HG03280 (cell line): Measurements from ENCODE around the gene ZNF587B.
A peak's percentile ranks its signal among the peaks of the same experiment; 100 is the strongest.
"Not testable (repeated sequence)": the region's sequence is repeated elsewhere in the genome, so short reads cannot be mapped to it uniquely, and the experiment has no call there.

ENCODE experiments used
- ATAC-seq: cut with Tn5 transposase; IDR thresholded peaks from one replicate; pipeline ENCODE4 v1.9.1; 2021; ENCODE audit warnings: mild to moderate bottlenecking, moderate library complexity; ENCODE audit not compliant: unreplicated experiment

ZNF587B gene

DNA sequence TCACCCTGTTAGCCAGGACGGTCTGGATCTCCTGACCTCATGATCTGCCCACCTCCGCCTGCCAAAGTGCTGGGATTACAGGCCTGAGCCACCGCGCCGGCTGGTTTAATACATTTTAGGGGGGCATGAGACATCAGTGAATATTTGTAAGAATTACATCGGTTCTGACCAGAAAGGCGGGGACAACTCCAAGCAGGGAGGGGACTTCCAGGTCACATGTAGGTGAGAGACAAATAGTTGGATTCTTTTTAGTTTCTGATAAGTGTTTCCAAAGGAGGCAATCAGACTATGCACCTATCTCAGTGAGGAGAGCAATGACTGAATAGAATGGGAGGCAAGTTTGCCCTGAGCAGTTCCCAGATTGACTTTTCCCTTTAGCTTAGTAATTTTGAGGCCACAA is 11.7 kb upstream of the ZNF587B start:
- no peak for ATAC-seq

DNA sequence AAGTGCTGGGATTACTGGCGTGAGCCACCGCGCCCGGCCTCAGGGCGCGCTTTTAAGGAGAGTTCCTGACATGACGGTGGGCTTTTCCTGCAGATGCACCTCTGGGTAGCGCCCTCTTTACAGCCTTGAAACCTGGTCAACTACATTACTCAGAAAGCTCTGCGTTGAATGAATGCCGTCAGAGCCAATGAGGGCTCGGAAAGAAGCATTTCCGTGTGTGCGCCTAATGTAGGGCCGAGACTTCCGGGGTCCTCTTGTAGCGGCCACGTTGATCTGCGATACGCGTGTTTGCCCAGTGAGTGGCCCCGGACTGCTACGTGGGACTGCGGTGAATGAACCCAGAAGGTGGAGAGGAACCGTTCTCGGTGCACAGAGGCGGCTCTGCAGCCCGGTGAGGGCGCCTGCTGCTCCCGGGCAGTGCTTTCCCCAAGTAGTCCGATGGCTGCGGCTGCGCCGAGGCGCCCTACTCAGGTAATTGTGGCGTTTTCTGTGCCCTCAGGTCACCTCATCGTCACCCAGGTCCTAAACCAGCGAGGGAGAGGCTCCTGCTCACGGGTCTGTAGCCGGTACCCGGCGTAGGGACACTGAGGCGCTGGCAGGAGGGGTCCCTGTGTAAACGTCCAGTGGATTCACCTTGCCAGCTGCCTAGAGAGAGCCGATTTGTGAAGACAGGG is 10.5 kb upstream of the ZNF587B start:
- ATAC-seq: peak; percentile 85

DNA sequence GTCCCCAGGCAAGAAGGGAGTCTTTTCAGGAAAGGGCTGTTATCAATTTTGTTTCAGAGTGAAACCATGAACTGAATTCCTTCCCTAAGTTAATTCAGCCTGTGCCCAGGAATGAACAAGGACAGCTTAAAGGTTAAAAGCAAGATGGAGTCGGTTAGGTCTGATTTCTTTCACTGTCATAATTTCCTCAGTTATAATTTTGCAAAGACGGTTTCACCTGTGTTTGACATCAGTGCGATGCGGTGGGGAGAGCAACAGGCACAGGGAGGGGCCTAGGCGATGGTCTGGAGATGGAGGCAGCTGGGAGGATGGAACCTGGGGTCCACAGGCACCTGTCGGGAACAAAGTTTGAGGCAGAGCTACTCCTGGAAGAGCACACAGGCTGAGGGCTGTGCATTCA is 9.5 kb upstream of the ZNF587B start:
- ATAC-seq: no peak

DNA sequence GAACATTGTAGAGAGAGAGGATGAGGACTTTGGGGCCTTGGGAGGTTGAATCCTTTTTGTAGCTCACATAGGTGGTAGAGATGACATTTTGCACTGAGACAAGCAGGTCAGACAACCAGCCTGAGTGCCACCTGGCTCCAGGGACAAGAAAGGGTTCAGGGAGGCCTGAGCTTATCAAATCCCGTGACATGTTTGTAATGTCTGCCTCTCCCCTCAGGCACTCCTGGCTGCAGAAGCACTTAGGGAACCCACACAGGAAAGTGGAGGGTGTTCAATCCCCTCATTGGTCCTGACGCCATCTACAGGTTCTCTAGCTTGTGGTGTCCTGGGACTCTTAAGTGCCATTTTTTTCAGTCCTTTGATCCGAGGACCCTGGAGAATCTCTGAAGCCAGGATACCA is 9.0 kb upstream of the ZNF587B start:
- ATAC-seq: not testable (repeated sequence)

DNA sequence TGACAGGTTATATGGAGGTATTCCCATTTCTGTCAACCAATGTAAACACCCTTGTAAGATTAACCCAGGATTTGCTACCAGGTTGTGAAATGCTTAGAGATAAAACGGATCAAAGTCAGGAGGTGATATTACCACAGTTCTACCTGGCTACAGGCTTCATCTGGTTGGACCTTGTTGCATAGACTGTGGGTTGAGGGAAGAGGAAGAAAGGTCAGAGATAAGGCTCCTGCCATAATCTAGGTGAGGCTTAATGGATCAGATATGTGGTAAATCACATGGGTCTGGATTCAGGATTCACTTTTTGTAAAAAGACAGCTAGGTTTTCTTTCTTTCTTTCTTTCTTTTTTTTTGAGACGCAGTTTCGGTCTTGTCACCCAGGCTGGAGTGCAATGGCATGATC is 8.6 kb upstream of the ZNF587B start:
- not testable (repeated sequence) for ATAC-seq

DNA sequence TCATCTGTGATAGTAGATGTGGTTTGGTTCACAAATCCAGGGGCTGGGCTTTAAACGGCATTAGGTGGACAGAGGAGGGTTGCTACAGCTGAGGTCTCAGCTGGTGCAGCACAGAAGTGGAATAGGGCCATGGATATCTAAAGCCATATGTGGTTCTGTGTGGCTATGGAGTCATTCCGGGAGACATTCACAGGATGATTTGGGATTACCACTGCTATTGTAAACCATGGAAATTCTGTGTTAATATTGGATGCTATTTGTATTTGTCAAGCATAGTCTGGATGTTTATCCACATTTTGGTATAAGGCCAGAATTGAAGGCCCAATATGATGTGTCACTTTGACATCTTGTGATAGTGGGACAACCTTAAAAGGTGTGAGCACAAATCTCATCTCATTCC is 6.9 kb upstream of the ZNF587B start:
- not testable (repeated sequence) for ATAC-seq

DNA sequence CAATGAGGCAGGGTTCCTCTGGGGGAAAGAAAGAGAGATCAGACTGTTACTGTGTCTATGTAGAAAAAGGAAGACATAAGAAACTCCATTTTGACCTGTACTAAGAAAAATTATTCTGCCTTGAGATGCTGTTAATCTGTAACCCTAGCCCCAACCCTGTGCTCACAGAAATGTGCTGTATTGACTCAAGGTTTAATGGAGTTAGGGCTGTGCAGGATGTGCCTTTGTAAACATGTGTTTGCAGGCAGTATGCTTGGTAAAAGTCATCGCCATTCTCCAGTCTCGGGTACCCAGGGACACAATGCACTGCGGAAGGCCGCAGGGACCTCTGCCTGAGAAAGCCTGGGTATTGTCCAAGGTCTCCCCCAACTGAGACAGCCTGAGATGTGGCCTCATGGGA is 6.5 kb upstream of the ZNF587B start:
- not testable (repeated sequence) for ATAC-seq

DNA sequence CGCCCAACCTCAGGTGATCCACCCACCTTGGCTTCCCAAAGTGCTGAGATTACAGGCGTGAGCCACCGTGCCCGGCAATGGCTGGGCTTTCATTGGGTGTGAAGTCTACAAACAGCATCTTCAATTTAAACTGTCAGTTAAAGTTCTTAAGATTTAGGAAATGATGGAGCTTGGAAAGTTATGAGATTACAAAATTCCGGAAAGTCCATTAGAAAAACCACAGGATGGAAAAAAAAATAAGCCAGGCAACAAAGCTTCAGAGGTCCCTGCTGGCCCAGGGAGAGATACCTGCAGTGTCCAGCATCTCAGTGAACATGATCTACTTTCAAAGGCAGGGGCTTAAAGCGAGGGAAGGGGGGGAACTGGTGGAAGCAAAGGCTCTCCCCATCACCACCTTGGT is 4.6 kb upstream of the ZNF587B start:
- ATAC-seq: no peak

DNA sequence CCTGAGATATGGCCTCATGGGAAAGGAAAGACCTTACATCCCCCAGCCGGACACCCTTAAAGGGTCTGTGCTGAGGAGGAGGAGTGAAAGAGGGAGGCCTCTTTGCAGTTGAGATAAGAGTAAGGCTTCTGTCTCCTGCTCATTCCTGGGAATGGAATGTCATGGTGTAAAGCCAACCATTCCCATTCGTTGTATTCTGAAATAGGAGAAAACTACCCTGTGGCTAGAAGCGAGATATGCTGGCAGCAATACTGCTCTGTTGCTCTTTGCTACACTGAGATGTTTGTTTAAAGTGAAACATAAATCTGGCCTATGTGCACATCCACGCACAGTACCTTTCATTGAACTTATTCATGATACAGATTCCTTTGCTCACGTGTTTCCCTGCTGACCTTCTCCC is 783 bp upstream of the ZNF587B start:
- ATAC-seq: no peak

DNA sequence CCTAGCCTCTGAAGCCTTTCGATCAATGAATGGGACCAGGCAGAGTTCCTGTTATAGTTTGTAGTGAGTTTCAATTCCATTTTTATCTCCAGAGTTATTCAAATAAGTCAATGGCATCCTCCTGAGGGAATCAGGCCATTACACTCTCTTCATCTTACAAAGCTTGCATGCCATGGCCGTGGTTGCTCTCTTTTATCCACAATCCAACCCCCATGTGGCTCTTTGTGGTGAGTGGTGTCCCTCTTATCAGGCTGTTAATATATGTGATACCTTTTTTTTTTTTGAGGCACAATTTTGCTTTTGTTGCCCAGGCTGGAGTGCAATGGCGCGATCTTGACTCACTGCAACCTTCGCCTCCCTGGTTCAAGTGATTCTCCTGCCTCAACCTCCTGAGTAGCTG is 6.9 kb downstream of the ZNF587B start:
- ATAC-seq: not testable (repeated sequence)

DNA sequence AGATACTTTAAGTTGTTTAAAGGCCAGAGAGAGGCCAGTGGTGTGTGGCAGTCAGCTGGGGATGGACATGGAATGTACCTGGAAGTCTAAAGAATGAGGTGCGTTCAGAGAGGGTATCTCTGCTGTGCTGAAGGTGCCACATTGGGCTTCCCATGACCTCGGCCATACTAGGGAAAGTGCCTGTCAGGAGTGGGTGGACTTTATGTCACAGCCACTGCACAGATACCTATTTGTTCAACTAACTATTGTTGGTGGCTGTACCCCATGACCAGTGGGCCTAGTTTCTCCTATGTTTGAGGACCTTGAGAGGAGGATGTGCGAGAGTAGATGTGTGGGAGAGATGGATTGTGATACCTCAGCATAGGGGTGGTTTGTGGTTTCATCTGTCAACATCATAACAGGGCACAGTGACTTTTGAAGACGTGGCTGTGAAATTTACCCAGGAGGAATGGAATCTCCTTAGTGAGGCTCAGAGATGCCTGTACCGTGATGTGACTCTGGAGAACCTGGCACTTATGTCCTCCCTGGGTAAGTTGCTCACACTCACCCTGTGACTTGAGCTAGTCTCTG is 8.6 kb downstream of the ZNF587B start:
- ATAC-seq: not testable (repeated sequence)

DNA sequence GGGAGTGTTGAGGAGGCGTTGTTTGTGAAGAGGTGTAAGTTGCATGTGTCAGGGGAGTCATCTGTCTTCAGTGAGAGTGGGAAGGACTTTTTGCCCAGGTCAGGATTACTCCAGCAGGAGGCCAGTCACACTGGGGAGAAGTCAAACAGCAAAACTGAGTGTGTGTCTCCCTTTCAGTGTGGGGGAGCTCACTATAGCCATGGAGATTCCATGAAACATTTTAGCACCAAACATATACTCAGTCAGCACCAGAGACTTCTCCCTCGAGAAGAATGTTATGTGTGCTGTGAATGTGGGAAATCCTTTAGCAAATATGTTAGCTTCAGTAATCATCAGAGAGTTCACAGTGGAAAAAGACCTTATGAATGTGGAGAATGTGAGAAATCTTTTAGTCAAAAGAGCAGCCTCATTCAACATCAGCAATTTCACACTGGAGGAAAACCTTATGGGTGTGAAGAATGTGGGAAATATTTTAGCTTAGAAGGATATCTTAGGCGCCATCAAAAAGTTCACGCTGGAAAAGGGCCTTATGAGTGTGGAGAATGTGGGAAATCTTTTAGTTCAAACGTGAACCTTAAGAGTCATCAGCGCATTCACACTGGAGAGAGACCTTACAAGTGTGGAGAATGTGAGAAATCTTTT is 11.1 kb downstream of the ZNF587B start:
- ATAC-seq: no peak

DNA sequence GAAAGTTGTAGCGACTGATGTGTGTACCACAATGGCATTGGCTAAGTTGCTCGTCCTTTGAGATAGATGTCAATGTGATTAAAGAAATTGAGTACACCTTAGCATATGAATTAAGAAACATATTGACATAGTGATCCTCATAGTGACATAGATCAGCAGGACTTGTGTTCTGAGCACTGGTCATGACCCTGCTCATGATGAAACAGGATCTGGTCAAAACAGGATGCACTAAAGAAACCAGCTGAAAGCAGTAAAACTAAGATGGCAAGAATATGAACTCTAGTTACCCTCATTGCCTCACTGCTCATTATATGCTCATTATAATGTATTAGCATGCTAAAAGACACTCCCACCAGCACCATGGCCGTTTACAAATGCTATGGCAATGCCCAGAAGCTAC is 17.1 kb downstream of the ZNF587B start:
- ATAC-seq: not testable (repeated sequence)

DNA sequence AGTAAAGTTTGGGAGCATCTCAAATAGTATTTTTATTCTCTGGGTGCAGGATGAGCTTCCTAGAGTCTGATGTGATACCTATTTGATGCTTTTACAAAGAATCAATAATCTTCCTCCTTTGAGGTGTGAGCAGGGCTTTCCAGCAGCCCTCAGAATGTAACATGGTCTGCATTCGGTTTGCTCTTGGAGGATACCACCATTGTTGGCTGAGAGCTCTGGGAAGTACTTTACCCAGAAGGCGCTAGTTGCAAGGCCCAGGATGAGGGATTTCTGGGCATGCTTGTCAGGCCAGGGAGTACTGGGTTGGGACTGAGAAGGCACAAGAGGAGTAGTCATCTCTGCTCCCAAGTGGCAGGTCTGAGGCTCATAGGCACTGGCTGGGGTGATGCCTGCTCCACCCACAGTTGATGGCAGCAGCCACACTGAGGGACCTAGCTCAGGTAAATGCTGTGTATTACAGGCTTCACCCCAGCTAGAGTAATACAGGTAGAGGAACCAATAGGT is 19.1 kb downstream of the ZNF587B start:
- peak; percentile 14 for ATAC-seq

DNA sequence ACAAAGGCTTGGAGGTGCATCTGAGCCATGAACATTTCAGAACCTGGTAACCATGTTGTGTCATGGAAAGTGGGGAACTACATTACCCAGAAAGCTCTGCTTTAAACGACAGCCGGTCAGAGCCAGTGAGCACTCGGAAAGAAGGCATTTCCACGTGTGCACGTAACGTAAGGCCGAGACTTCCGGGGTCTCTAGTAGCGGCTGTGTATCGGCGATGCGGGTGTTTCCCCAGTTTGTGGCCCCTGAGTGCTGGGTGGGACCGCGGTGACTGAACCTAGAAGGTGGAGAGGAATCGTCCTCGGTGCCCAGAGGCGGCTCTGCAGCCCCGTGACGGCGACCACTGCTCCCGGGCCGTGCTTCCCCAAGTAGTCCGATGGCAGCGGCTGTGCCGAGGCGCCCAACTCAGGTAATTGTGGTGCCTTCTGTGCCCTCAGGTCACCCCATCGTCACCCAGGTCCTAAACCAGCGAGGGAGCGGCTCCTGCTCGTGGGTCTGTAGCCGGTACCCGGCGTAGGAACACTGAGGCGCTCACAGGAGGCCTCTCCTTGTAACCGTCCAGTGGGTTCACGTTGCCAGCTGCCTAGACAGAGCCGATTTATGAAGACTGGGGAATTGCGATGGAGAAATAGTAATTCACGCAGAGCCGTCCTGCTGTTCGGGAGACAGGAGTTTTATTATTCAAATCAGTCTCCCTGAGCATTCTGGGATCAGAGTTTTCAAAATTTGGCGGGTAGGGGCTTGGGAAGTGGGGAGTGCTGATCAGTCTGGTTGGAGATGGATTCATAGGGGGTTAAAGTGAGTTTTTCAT is 19.8 kb downstream of the ZNF587B start, which contains the start of gene ZNF587:
TSS of gene ZNF587 (plus strand) at position 194 of the 808 bp plus-strand sequence. CDS start at position 374, 180 bp downstream.
- peak; percentile 98 for ATAC-seq

DNA sequence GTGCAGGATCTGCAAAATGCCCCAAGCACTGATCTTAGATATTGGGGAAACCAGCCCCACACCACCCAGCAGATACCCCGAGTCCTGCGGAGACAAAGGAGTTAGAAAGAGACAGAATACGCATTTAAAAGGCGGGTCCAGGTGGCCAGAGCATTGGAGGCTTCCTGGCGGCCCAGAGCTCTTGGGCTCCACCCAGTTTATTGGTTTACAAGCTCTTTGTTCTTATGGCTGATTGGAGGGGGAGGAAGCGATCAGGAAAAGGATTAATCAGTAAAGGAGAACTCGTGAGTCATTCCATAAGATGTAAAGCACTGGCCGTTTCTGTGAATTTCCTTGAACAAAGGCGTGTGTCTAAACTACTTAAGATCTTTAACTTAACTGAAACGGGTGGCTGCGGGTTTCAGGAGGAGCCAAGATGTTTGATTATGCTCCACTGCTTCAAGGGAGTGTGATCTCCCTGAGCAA is 20.5 kb downstream of the ZNF587B start:
- ATAC-seq: no peak

DNA sequence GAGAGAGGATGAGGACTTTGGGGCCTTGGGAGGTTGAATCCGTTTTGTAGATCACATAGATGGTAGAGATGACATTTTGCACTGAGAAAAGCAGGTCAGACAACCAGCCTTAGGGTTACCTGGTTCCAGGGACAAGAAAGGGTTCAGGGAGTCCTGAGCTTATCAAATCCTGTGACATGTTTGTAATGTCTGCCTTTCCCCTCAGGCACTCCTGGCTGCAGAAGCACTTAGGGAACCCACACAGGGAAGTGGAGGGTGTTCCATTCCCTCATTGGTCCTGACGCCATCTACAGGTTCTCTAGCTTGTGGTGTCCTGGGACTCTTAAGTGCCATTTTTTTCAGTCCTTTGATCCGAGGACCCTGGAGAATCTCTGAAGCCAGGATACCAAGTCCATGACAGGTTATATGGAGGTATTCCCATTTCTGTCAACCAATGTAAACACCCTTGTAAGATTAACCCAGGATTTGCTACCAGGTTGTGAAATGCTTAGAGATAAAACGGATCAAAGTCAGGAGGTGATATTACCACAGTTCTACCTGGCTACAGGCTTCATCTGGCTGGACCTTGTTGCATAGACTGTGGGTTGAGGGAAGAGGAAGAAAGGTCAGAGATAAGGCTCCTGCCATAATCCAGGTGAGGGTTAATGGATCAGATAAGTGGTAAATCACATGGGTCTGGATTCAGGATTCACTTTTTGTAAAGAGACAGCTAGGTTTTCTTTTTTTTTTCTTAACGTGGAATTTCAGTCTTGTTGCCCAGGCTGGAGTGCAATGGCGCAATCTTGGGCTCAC is 21.9 kb downstream of the ZNF587B start:
- ATAC-seq: not testable (repeated sequence)

DNA sequence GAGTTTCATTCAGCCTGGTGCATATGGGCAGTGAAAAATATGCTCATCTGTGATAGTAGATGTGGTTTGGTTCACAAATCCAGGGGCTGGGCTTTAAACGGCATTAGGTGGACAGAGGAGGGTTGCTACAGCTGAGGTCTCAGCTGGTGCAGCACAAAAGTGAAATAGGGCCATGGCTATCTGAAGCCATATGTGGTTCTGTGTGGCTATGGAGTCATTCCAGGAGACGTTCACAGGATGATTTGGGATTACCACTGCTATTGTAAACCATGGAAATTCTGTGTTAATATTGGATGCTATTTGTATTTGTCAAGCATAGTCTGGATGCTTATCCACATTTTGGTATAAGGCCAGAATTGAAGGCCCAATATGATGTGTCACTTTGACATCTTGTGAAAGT is 24.0 kb downstream of the ZNF587B start:
- ATAC-seq: not testable (repeated sequence)

DNA sequence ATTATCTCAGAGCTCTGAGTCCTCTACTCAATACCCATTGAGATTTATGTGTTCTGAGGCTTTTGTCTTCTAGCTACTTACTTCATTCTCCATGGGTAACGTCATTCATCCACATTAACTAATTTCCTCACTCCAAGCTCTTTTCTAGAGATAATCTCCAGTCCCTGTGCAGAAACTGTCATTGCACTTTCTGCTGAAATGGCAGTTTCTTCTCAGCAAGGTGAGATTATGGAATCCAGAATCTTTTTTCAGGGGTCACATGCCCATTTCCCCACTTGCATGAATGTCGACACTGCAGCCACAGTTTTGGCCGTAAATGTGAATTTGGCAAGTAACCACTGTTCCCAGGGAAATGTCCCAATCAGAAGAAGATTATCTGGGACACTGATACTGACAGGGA is 32.3 kb downstream of the ZNF587B start:
- not testable (repeated sequence) for ATAC-seq

DNA sequence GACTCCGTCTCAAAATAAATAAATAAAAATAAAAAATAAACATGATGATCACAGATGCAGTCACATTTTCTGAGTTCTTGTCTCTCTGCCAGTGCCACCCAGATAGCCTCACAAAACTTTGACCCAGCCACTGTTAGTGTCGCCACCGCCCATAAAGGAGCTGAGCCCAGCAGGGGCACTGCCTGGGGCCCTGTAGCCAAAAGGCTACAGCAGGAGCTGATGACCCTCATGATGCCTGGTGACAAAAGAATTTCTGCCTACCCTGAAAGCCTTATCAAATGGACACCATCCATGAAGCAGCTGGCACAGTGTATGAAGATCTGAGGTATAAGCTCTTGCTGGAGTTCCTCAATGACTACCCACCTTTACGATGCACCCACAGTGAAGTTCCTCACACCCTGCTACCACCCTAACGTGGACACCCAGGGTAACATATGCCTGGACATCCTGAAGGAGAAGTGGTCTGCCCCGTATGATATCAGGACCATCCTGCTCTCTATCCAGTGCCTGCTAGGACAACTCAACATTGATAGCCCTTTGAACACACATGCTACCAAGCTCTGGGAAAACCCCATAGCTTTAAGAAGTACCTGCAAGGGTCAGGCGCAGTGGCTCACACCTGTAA is 37.9 kb downstream of the ZNF587B start:
- ATAC-seq: no peak
